Measurements from ENCODE around the gene TNS3. TPM values are rescaled to one million over a fixed set of nuclear protein-coding genes. Genes with fewer than 3 reads are reported as not detected.
A peak's percentile ranks its signal among the peaks of the same experiment; 100 is the strongest.

The TNS3 gene
- polyA plus RNA-seq, 3 donors, result 5.2 to 30.3 (median 7.9) TPM

DNA sequence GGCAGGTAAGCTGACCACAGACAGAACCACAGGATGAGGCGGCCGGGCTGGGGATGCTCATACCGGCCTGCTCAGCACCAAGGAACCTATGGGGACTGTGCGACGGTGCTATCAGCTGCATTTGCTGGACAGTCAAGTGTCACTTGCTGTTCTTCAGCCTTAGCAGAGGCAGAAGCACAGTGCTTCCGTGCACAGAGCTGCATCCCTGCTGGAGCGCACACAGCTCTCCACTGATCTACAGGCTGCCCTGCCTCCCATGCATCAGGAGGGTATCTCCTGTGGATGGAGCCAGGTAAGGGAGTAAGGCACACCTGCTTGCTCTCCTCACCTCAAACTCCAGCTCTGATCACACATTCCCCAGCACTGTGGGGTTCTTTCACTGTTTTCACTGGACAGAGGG, 97.5 kb downstream of the TNS3 start:
- no peak for DNase-seq
- H3K9me3 Mint-ChIP-seq, result no peaks in the 10 kb centered on the region
- H3K27ac Mint-ChIP-seq, result peak overlapping the region in 2 of 7 donors; percentile 23 to 42
- intact Hi-C loops (cut with micrococcal nuclease), result loop anchor here (5.0 to 10.0 kb wide), 2 partner anchors 88 to 90 kb away; no protein-coding TSS in a partner anchor
- Histone ChIP-seq H3K9me3 (replicated peaks in 1 of 2; ENCODE audit: control insufficient read depth in 1 of 2, insufficient read depth in 1 of 2, low read length in 2 of 2) (no peaks in the 10 kb centered on the region), H4K20me1 (ENCODE audit: insufficient read depth, low read length) (peaks cover 100% of the 10 kb centered on the region), H3K9ac (ENCODE audit: insufficient read depth, low read length, poor library complexity, severe bottlenecking) (no peak overlapping the region), H3K36me3 (replicated peaks in 1 of 2; ENCODE audit: control insufficient read depth in 1 of 2, insufficient read depth in 2 of 2, low read length in 2 of 2) (peaks cover 2 to 32% of the 10 kb centered on the region in 2 donors), H3K27me3 (ENCODE audit: control insufficient read depth in 2 of 2, insufficient read depth in 2 of 2, low read length in 2 of 2) (no peaks in the 10 kb centered on the region), H3K4me2 (replicated peaks; ENCODE audit: extremely low read depth, low read length, poor library complexity, severe bottlenecking) (no peak overlapping the region), H2AFZ (ENCODE audit: insufficient read depth, low read depth, low read length, poor library complexity, severe bottlenecking) (no peak overlapping the region), H3K4me1 (ENCODE audit: control insufficient read depth in 1 of 2, insufficient read depth in 2 of 2, low read length in 2 of 2) (peaks cover 41 to 44% of the 10 kb centered on the region in 2 donors), H3K79me2 (ENCODE audit: insufficient read depth, low read length) (peaks cover 98% of the 10 kb centered on the region), H3K27ac (ENCODE audit: low read depth in 1 of 2, low read length in 2 of 2) (no peak overlapping the region), H3K4me3 (replicated peaks in 1 of 3; ENCODE audit: low read depth in 2 of 3, low read length in 3 of 3) (no peak overlapping the region)
- TF ChIP-seq, protein P1, sequence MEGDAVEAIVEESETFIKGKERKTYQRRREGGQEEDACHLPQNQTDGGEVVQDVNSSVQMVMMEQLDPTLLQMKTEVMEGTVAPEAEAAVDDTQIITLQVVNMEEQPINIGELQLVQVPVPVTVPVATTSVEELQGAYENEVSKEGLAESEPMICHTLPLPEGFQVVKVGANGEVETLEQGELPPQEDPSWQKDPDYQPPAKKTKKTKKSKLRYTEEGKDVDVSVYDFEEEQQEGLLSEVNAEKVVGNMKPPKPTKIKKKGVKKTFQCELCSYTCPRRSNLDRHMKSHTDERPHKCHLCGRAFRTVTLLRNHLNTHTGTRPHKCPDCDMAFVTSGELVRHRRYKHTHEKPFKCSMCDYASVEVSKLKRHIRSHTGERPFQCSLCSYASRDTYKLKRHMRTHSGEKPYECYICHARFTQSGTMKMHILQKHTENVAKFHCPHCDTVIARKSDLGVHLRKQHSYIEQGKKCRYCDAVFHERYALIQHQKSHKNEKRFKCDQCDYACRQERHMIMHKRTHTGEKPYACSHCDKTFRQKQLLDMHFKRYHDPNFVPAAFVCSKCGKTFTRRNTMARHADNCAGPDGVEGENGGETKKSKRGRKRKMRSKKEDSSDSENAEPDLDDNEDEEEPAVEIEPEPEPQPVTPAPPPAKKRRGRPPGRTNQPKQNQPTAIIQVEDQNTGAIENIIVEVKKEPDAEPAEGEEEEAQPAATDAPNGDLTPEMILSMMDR (IDR thresholded peaks at IDR 0.05), result no peak
- H3K27me3 Mint-ChIP-seq (ENCODE audit: low read depth in 3 of 3), result no peaks in the 10 kb centered on the region
- peaks cover 47% of the 10 kb centered on the region for H3K4me1 Mint-ChIP-seq
- H3K36me3 Mint-ChIP-seq, result peaks cover 38 to 47% of the 10 kb centered on the region in 2 donors
- 77% methylated on average over 5 of the region's 7 CpGs for WGBS (ENCODE audit: insufficient coverage)
- no peak overlapping the region for H3K4me3 Mint-ChIP-seq

DNA sequence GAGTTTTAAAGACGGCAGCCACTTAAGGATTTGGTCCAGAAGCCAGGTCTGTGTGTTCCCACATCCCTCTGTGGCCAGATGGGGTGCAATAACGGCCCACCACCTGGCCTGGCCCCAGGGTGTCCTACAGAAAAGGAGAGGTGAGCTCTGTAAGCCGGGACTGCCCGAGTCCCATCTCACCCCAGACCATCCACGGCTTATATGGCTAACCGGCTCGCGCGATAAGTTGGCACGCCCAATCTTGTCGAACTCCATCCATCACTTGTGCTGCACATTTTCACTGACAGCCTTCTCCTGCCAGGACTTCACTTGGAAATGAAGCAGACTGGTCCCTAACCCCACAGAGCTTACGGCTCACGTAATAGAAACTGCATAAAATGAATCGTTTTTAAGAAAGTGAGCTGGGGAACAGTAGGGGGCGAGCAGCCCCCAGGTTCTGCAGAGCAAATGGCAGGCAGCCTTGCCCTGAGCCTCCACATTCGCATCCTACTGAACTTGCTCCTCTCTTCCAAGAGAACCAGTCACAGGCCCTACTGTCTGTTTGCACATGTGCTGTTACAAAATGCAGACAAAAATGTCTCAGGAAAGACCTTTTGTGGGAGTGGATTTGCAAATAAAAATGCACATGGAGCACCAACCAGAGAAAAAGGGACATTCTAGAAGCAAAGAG, 98.2 kb downstream of the TNS3 start:
- Histone ChIP-seq H3K4me1 (ENCODE audit: control insufficient read depth in 1 of 2, insufficient read depth in 2 of 2, low read length in 2 of 2) (peaks cover 41 to 44% of the 10 kb centered on the region in 2 donors), H3K9me3 (replicated peaks in 1 of 2; ENCODE audit: control insufficient read depth in 1 of 2, insufficient read depth in 1 of 2, low read length in 2 of 2) (no peaks in the 10 kb centered on the region), H3K27me3 (ENCODE audit: control insufficient read depth in 2 of 2, insufficient read depth in 2 of 2, low read length in 2 of 2) (no peaks in the 10 kb centered on the region), H3K27ac (ENCODE audit: low read depth in 1 of 2, low read length in 2 of 2) (peak overlapping the region in 1 of 2 donors; percentile 26), H3K36me3 (replicated peaks in 1 of 2; ENCODE audit: control insufficient read depth in 1 of 2, insufficient read depth in 2 of 2, low read length in 2 of 2) (peaks cover 2 to 26% of the 10 kb centered on the region in 2 donors), H2AFZ (ENCODE audit: insufficient read depth, low read depth, low read length, poor library complexity, severe bottlenecking) (no peak overlapping the region), H3K4me2 (replicated peaks; ENCODE audit: extremely low read depth, low read length, poor library complexity, severe bottlenecking) (no peak overlapping the region), H4K20me1 (ENCODE audit: insufficient read depth, low read length) (peaks cover 98% of the 10 kb centered on the region), H3K9ac (ENCODE audit: insufficient read depth, low read length, poor library complexity, severe bottlenecking) (no peak overlapping the region), H3K4me3 (replicated peaks in 1 of 3; ENCODE audit: low read depth in 2 of 3, low read length in 3 of 3) (no peak overlapping the region), H3K79me2 (ENCODE audit: insufficient read depth, low read length) (peaks cover 96% of the 10 kb centered on the region)
- H3K36me3 Mint-ChIP-seq, result peaks cover 40 to 46% of the 10 kb centered on the region in 2 donors
- no peak for DNase-seq
- TF ChIP-seq, protein P1 (IDR thresholded peaks at IDR 0.05), result no peak
- intact Hi-C loops (cut with micrococcal nuclease), result loop anchor here (5.0 to 10.0 kb wide), 2 partner anchors 89 to 91 kb away; no protein-coding TSS in a partner anchor
- H3K4me1 Mint-ChIP-seq, result peaks cover 50% of the 10 kb centered on the region
- 87% methylated on average over 16 of the region's 16 CpGs for WGBS (ENCODE audit: insufficient coverage)
- H3K9me3 Mint-ChIP-seq, result no peaks in the 10 kb centered on the region
- H3K4me3 Mint-ChIP-seq, result no peak overlapping the region
- no peaks in the 10 kb centered on the region for H3K27me3 Mint-ChIP-seq (ENCODE audit: low read depth in 3 of 3)
- H3K27ac Mint-ChIP-seq, result peak overlapping the region in 3 of 7 donors; percentile 42 to 87 (median 63)

All from CD14-positive monocyte (primary cell).